Measurements from ENCODE around the gene TRIM2.

Gene TRIM2

DNA sequence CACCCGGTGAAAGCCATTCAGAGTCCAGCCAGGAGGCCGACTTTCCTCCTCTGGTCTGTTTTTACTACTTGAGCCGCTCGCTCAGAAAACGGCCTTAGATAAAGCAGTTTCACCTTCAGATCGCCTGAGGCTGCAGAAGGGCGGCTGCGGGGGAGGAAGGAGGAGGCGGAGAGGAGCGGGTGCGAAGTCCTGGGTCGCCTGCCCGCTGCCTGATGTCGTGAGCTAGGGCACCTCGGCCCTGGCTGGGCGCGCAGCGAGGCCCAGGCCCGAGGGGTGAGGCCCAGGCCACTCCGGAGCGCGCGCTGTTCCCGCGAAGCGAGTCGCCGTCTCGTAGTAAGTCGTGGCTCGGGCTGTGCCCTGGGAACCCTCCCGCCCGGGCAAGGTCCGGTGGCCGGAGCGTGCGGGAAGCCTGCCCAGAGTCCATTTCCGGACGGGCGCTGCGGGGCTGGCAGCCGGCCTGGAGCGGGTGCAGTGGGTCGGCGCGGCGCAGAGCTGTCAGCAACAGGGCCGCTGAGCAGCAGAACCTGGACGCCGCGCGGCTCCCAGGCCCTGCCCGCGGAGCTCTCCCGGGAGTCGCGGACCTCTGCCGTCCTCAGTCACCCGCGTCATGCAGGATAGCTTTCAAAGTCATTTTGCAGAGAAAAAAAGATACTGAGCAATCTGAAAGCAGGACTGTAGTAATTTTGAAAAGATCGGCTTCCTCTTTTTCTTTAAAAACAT lies 18.6 kb downstream of the TRIM2 start:
- Histone ChIP-seq H3K4me3 (ENCODE audit: extremely low read depth, insufficient read depth, low read length, poor library complexity, severe bottlenecking) (peak overlapping the region; percentile 54), H3K4me1 (ENCODE audit: control insufficient read depth, insufficient read depth, low read length, poor library complexity, severe bottlenecking) (peaks cover 10% of the 10 kb centered on the region), H3K9me3 (ENCODE audit: control insufficient read depth, low read length) (peaks cover 9% of the 10 kb centered on the region), H3K27ac (ENCODE audit: low read depth, low read length, severe bottlenecking) (peak overlapping the region; percentile 96), H3K36me3 (ENCODE audit: control insufficient read depth, insufficient read depth, low read length) (no peaks in the 10 kb centered on the region)
- 2 to 3% methylated on average over 47 to 54 of the region's 61 CpGs for WGBS, 2 experiments (ENCODE audit: insufficient coverage in 2 of 2)

DNA sequence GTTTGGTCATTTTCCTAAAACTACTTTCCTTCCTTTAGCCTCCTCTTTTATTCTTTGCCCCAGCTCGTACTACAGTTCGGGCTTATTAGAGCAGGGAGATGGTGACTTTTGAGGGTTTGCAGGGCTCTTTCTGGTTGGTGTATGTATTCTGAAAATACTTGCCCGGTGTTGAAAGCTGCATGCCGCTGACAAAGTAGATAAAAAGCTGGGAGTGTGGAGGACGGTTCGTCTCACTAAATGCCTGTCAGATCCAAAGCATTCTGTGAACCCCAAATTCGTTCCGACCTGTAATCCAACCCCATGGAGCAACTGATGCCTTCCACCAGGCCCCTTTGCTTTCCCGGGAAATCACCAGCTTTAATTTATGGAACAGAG lies 19.2 kb downstream of the TRIM2 start:
- Histone ChIP-seq H3K4me1 (ENCODE audit: control insufficient read depth, insufficient read depth, low read length, poor library complexity, severe bottlenecking) (peaks cover 15% of the 10 kb centered on the region), H3K4me3 (ENCODE audit: extremely low read depth, insufficient read depth, low read length, poor library complexity, severe bottlenecking) (peak overlapping the region; percentile 54), H3K36me3 (ENCODE audit: control insufficient read depth, insufficient read depth, low read length) (no peaks in the 10 kb centered on the region), H3K9me3 (ENCODE audit: control insufficient read depth, low read length) (peaks cover 9% of the 10 kb centered on the region), H3K27ac (ENCODE audit: low read depth, low read length, severe bottlenecking) (peak overlapping the region; percentile 96)
- WGBS, 2 experiments (ENCODE audit: insufficient coverage in 2 of 2): 19 to 24% methylated on average over 4 to 6 of the region's 9 CpGs

DNA sequence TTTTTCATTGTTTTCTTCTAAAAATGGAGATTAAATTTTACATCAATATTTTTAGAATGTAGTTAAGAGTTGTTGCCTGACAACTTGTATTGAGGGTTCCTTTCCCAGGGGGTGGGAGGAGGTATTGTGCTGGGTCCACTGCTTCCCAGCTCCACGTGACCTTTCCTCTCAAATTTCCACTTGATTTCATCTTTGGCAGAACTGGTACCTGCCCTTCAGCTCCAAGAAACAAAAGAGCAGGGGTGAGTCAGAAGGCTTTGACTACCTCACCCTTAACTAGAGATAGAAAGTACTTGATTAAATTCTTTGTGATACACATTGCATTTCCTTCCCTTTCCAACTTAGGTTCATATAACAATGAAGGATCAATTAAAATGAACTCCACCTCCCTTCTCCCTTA lies 19.7 kb downstream of the TRIM2 start:
- H3K4me1 ChIP-seq (ENCODE audit: control insufficient read depth, insufficient read depth, low read length, poor library complexity, severe bottlenecking): peaks cover 18% of the 10 kb centered on the region
- H3K27ac ChIP-seq (ENCODE audit: low read depth, low read length, severe bottlenecking): no peak overlapping the region
- H3K4me3 ChIP-seq (ENCODE audit: extremely low read depth, insufficient read depth, low read length, poor library complexity, severe bottlenecking): peak overlapping the region; percentile 54
- WGBS, 2 experiments (ENCODE audit: insufficient coverage in 2 of 2): no CpG with 5 or more reads among the region's 1 CpG
- H3K9me3 ChIP-seq (ENCODE audit: control insufficient read depth, low read length): peaks cover 9% of the 10 kb centered on the region
- no peaks in the 10 kb centered on the region for H3K36me3 ChIP-seq (ENCODE audit: control insufficient read depth, insufficient read depth, low read length)

DNA sequence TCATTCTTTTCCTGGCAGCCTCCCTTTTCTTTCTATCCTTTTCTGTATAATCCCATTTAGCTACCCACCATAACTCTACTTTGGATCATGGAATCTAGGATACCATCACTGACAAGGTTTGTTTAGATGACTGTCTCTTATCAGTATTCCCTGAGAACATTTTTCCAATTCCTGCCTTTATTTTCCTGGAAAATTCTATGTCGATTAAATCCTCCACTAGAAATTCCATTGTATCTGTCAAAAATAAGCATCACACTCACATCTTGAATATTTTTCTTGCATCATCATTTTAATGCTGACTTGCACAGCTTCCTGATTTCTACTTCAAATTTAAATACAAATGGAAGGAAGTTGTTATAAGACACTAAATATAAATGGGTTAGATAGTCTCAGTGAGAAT lies 20.2 kb downstream of the TRIM2 start:
- Histone ChIP-seq H3K27ac (ENCODE audit: low read depth, low read length, severe bottlenecking) (no peak overlapping the region), H3K4me3 (ENCODE audit: extremely low read depth, insufficient read depth, low read length, poor library complexity, severe bottlenecking) (no peak overlapping the region), H3K36me3 (ENCODE audit: control insufficient read depth, insufficient read depth, low read length) (no peaks in the 10 kb centered on the region), H3K9me3 (ENCODE audit: control insufficient read depth, low read length) (peaks cover 9% of the 10 kb centered on the region), H3K4me1 (ENCODE audit: control insufficient read depth, insufficient read depth, low read length, poor library complexity, severe bottlenecking) (peaks cover 18% of the 10 kb centered on the region)
- 100% methylated on average over 1 of the region's 1 CpG for WGBS, 2 experiments (ENCODE audit: insufficient coverage in 2 of 2)

DNA sequence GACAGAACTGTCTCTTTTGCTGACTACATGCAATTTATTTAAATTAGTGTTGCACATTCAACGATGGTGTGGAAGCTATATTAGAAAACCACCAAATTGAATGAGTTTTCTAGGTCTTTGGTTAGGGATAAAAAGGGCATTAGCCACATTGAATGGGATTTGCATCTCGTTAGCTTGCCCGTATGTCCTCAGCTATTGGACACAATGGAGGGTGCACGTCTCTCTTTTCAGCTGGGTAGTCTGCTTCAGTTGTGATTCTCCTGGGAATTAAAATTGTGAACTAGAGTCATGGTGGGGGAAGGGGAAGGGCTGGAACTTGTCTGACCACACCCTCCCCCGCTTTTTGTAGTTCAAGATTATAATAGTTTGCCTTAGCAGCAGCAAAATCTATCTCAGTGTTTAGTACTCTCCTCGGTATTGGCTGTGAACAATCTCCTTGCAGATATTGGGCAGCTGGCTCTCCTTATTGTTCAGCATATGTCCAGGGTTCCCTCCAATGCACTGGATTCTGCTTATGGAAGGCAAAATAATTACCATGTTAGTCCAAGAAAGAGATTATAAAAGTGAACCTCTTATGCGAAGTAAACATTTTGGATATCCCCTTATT lies 23.3 kb downstream of the TRIM2 start:
- peaks cover 16% of the 10 kb centered on the region for H3K4me1 ChIP-seq (ENCODE audit: control insufficient read depth, insufficient read depth, low read length, poor library complexity, severe bottlenecking)
- H3K4me3 ChIP-seq (ENCODE audit: extremely low read depth, insufficient read depth, low read length, poor library complexity, severe bottlenecking): no peak overlapping the region
- peaks cover 9% of the 10 kb centered on the region for H3K9me3 ChIP-seq (ENCODE audit: control insufficient read depth, low read length)
- no peak overlapping the region for H3K27ac ChIP-seq (ENCODE audit: low read depth, low read length, severe bottlenecking)
- H3K36me3 ChIP-seq (ENCODE audit: control insufficient read depth, insufficient read depth, low read length): no peaks in the 10 kb centered on the region
- 93 to 100% methylated on average over 7 of the region's 7 CpGs for WGBS, 2 experiments (ENCODE audit: insufficient coverage in 2 of 2)

DNA sequence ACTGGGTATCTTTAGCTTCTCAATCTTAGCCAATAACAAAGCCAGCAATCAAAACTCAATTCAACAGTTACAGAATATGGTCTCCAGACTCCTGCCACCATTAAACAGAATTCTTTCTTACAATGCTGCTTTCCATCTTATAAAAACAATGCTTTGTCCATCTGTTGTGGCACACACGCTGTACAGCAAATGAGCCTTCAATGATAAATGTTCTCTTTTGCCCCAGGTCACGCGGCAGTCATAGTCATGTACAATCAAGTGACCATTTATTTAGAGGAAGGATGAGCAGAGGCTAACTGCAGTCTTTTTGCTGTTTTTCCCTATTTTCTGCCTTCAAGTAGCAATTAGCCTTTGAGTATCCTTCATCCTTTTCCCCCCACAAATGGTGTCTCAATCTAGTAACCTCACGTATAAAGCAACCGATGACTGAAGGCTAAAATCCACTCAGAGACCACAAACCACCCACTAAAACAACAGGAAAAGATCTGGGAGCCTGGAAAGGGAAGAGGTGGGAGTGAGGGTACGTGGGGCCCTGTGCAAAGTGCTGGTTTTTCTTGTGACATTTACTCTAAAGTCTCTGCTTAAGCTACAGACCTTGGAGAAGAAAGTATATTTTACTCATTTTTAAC lies 24.4 kb downstream of the TRIM2 start:
- peak overlapping the region; percentile 13 for H3K27ac ChIP-seq (ENCODE audit: low read depth, low read length, severe bottlenecking)
- H3K9me3 ChIP-seq (ENCODE audit: control insufficient read depth, low read length): peaks cover 9% of the 10 kb centered on the region
- no peak overlapping the region for H3K4me3 ChIP-seq (ENCODE audit: extremely low read depth, insufficient read depth, low read length, poor library complexity, severe bottlenecking)
- no peaks in the 10 kb centered on the region for H3K36me3 ChIP-seq (ENCODE audit: control insufficient read depth, insufficient read depth, low read length)
- 83 to 94% methylated on average over 3 of the region's 6 CpGs for WGBS, 2 experiments (ENCODE audit: insufficient coverage in 2 of 2)
- peaks cover 22% of the 10 kb centered on the region for H3K4me1 ChIP-seq (ENCODE audit: control insufficient read depth, insufficient read depth, low read length, poor library complexity, severe bottlenecking)

DNA sequence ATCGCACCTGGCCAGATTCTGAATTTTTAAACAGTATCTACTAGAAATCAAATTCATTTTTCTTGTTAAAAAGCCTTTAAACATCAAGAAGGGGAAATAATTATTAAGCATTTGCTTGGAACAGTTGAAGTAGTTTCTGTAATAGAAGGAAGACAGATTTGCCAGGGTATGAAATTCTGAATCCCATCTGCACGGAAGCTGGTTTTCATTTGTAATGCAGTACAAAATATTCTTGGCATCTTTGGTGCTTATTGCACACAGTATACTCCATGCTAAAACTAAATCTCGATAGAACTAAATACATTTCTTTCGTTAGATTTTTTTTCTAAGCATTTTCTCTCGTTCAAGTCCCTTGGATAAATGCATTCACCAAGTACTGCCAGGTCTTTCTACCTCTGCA lies 25.3 kb downstream of the TRIM2 start:
- Histone ChIP-seq H3K4me1 (ENCODE audit: control insufficient read depth, insufficient read depth, low read length, poor library complexity, severe bottlenecking) (peaks cover 23% of the 10 kb centered on the region), H3K36me3 (ENCODE audit: control insufficient read depth, insufficient read depth, low read length) (no peaks in the 10 kb centered on the region)
- WGBS, 2 experiments (ENCODE audit: insufficient coverage in 2 of 2): 94% methylated on average over 3 to 4 of the region's 5 CpGs

DNA sequence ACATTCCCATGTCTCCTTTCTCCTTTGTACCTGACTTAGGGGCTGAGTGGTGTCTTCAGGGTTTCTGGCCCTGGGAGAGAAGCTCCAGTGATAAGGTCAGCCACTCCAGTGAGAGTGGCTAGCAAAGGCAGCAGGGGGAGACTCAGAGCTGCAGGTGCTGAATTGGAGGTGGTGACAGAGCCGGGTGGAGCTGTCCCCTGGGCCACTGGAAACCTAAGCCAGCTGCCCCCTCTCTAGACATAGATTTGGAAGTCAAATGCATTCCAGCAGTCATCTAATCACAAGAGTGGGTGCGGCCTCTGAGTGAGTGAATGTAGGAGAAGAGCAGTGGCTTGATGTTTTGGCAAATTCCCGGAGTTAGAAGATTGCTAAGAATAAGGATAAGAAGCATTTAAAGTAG lies 28.5 kb downstream of the TRIM2 start:
- H3K4me3 ChIP-seq (ENCODE audit: extremely low read depth, insufficient read depth, low read length, poor library complexity, severe bottlenecking): no peak overlapping the region
- H3K4me1 ChIP-seq (ENCODE audit: control insufficient read depth, insufficient read depth, low read length, poor library complexity, severe bottlenecking): peaks cover 20% of the 10 kb centered on the region
- no peak overlapping the region for H3K27ac ChIP-seq (ENCODE audit: low read depth, low read length, severe bottlenecking)
- H3K36me3 ChIP-seq (ENCODE audit: control insufficient read depth, insufficient read depth, low read length): no peaks in the 10 kb centered on the region
- H3K9me3 ChIP-seq (ENCODE audit: control insufficient read depth, low read length): no peaks in the 10 kb centered on the region
- WGBS, 2 experiments (ENCODE audit: insufficient coverage in 2 of 2): 20% methylated on average over 1 of the region's 3 CpGs; no CpG with 5 or more reads in 1 of the 2 experiments

More for the DNA sequence above, 25.3 kb downstream of the TRIM2 start:
- H3K4me3 ChIP-seq (ENCODE audit: extremely low read depth, insufficient read depth, low read length, poor library complexity, severe bottlenecking): no peak overlapping the region
- peaks cover 9% of the 10 kb centered on the region for H3K9me3 ChIP-seq (ENCODE audit: control insufficient read depth, low read length)
- H3K27ac ChIP-seq (ENCODE audit: low read depth, low read length, severe bottlenecking): no peak overlapping the region

DNA sequence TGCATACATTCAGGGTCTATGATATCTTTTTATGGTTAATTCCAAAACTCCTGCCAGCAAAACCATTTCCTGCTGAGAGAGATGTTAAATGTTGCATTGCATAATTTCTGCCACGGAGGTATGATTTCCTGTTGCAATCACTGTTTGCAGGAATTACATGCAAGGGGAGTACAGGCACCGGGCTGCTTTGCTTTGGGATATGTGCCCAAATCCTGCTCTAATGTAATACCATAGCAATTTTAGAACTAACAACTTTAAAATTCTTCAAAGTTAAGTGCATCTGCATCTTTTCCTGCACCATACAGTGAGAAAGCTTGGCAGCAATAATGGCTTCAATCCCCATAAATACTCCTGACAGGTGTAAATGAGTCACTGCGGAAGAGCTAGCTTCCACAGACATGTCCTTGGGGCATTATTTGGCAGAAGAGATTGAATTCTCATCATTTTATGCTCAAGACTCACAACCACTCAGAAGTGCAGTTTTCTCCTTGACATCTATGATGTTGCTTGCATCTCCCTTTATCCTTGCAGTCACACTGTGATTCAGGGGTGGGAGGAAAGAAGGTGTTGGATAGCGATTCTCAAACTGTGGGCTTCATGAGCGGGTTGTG lies 29.6 kb downstream of the TRIM2 start:
- no peak overlapping the region for H3K4me3 ChIP-seq (ENCODE audit: extremely low read depth, insufficient read depth, low read length, poor library complexity, severe bottlenecking)
- no peaks in the 10 kb centered on the region for H3K9me3 ChIP-seq (ENCODE audit: control insufficient read depth, low read length)
- H3K27ac ChIP-seq (ENCODE audit: low read depth, low read length, severe bottlenecking): no peak overlapping the region
- peaks cover 7% of the 10 kb centered on the region for H3K36me3 ChIP-seq (ENCODE audit: control insufficient read depth, insufficient read depth, low read length)
- 83 to 84% methylated on average over 5 of the region's 5 CpGs for WGBS, 2 experiments (ENCODE audit: insufficient coverage in 2 of 2)
- peaks cover 10% of the 10 kb centered on the region for H3K4me1 ChIP-seq (ENCODE audit: control insufficient read depth, insufficient read depth, low read length, poor library complexity, severe bottlenecking)

DNA sequence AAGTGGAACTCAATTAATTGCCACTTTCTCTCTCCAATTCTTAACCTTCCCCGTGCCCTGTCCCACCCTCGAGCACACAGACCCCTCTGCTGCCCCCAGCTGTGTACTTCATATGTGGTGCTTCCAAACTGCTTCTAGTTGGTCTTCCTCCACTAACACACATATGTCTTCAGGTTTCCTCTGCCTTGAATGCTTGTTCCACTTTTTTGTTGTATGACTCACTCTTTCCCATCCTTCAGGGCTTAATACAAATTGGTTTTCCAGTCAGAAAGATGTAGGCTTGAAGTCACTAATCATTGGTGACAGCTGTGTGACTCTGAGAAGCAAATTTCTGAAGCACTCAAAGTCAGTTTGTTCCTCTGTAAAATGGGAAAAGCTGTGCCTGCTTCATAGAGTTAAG lies 30.6 kb downstream of the TRIM2 start:
- H3K4me1 ChIP-seq (ENCODE audit: control insufficient read depth, insufficient read depth, low read length, poor library complexity, severe bottlenecking): peaks cover 10% of the 10 kb centered on the region
- H3K9me3 ChIP-seq (ENCODE audit: control insufficient read depth, low read length): no peaks in the 10 kb centered on the region
- no peak overlapping the region for H3K27ac ChIP-seq (ENCODE audit: low read depth, low read length, severe bottlenecking)
- no peak overlapping the region for H3K4me3 ChIP-seq (ENCODE audit: extremely low read depth, insufficient read depth, low read length, poor library complexity, severe bottlenecking)
- 79 to 85% methylated on average over 2 of the region's 2 CpGs for WGBS, 2 experiments (ENCODE audit: insufficient coverage in 2 of 2)
- peaks cover 8% of the 10 kb centered on the region for H3K36me3 ChIP-seq (ENCODE audit: control insufficient read depth, insufficient read depth, low read length)

All from mesodermal cell (in vitro differentiated cells).